Measurements from ENCODE around the gene OR11H12.
"Not testable (repeated sequence)": the region's sequence is repeated elsewhere in the genome, so short reads cannot be mapped to it uniquely, and the experiment has no call there.

OR11H12 gene

GRCh38 chr14:18600817-18601216 lies at the start of gene OR11H12:
TSS of gene OR11H12 (plus strand) at chr14:18601117. CDS start at chr14:18601117, 0 bp downstream.
- H3K4me3 ChIP-seq (replicated peaks in 1 of 2; ENCODE audit: low read depth in 2 of 2, low read length in 2 of 2); DNase-seq (ENCODE audit: low read depth in 2 of 2): not testable (repeated sequence)

GRCh38 chr14:18582908-18583307 lies 18.0 kb upstream of the OR11H12 start:
- H3K4me3 ChIP-seq (replicated peaks in 1 of 2; ENCODE audit: low read depth in 2 of 2, low read length in 2 of 2); DNase-seq (ENCODE audit: low read depth in 2 of 2): not testable (repeated sequence)

GRCh38 chr14:18626610-18627213 lies 25.8 kb downstream of the OR11H12 start:
- not testable (repeated sequence) for DNase-seq (ENCODE audit: low read depth in 2 of 2); H3K4me3 ChIP-seq (replicated peaks in 1 of 2; ENCODE audit: low read depth in 2 of 2, low read length in 2 of 2)

GRCh38 chr14:18636066-18636465 lies 35.1 kb downstream of the OR11H12 start:
- not testable (repeated sequence) for H3K4me3 ChIP-seq (replicated peaks in 1 of 2; ENCODE audit: low read depth in 2 of 2, low read length in 2 of 2); DNase-seq (ENCODE audit: low read depth in 2 of 2)

- H3K4me3 ChIP-seq (replicated peaks in 1 of 2; ENCODE audit: low read depth in 2 of 2, low read length in 2 of 2); DNase-seq (ENCODE audit: low read depth in 2 of 2): not testable (repeated sequence)
Measured at GRCh38 chr14:18638032-18638431, 37.1 kb downstream of the OR11H12 start.

GRCh38 chr14:18638785-18639184 lies 37.9 kb downstream of the OR11H12 start:
- not testable (repeated sequence) for DNase-seq (ENCODE audit: low read depth in 2 of 2); H3K4me3 ChIP-seq (replicated peaks in 1 of 2; ENCODE audit: low read depth in 2 of 2, low read length in 2 of 2)

GRCh38 chr14:18646075-18646730 lies 45.3 kb downstream of the OR11H12 start:
- H3K4me3 ChIP-seq (replicated peaks in 1 of 2; ENCODE audit: low read depth in 2 of 2, low read length in 2 of 2); DNase-seq (ENCODE audit: low read depth in 2 of 2): not testable (repeated sequence)
